ENCODE data around the gene NKIRAS2. TPM values are rescaled to one million over a fixed set of nuclear protein-coding genes. Genes with fewer than 3 reads are reported as not detected.

NKIRAS2 gene
- total and polyA plus RNA-seq, 2 donors (not counting 3 experiments of a cell fraction or from before 2014, with no cell fraction given): 57.3 to 87.6 TPM

- no peak for FAIRE-seq
- Histone ChIP-seq H3K36me3 (ENCODE audit: control insufficient read depth in 2 of 2, extremely low read depth in 1 of 2, insufficient read depth in 2 of 2, low read length in 2 of 2) (peaks cover 17 to 63% of the 10 kb centered on the region in 2 experiments), H4K20me1 (replicated peaks; ENCODE audit: control insufficient read depth, extremely low read depth, insufficient read depth, low read length) (no peaks in the 10 kb centered on the region), H3K27ac (ENCODE audit: insufficient read depth, low read depth, low read length) (no peak overlapping the region), H3K9ac (replicated peaks; ENCODE audit: extremely low read depth, insufficient read depth, low read length) (no peak overlapping the region), H3K4me1 (ENCODE audit: control insufficient read depth, extremely low read depth, insufficient read depth, low read length) (no peaks in the 10 kb centered on the region), H3K79me2 (ENCODE audit: control insufficient read depth, insufficient read depth, low read length) (no peaks in the 10 kb centered on the region), H3K27me3 (ENCODE audit: control insufficient read depth in 2 of 2, insufficient read depth in 2 of 2, low read length in 2 of 2) (no peaks in the 10 kb centered on the region), H3K4me2 (ENCODE audit: insufficient read depth, low read length) (no peak overlapping the region), H2AFZ (ENCODE audit: low read depth, low read length) (no peak overlapping the region), H3K9me1 (replicated peaks; ENCODE audit: control insufficient read depth, extremely low read depth, insufficient read depth, low read length) (no peaks in the 10 kb centered on the region), H3K9me3 (replicated peaks; ENCODE audit: control insufficient read depth, insufficient read depth, low read length) (no peaks in the 10 kb centered on the region), H3K4me3 (replicated peaks in 1 of 3; ENCODE audit: insufficient read depth in 1 of 3, low read depth in 1 of 3, low read length in 3 of 3) (no peak overlapping the region)
- intact Hi-C loops (cut with micrococcal nuclease) (no loop called here), dilution Hi-C loops (cut with MboI; ENCODE audit: extremely low pct_ligation_motif_present, low sequenced_read_pairs) (no loop called here)
- TF ChIP-seq EZH2 (IDR thresholded peaks at IDR 0.05; ENCODE audit: borderline replicate concordance, low read depth, low read length, severe bottlenecking) (no peak), FOS (IDR thresholded peaks at IDR 0.05; ENCODE audit: borderline replicate concordance, insufficient read depth, low read length) (no peak), CTCF (IDR thresholded peaks at IDR 0.05; ENCODE audit: extremely low read depth in 1 of 2, insufficient read depth in 1 of 2, low read depth in 1 of 2, low read length in 2 of 2) (no peak), GATA2 (IDR thresholded peaks at IDR 0.05; ENCODE audit: insufficient read depth, insufficient read length, low read depth, low read length) (no peak), MYC (IDR thresholded peaks at IDR 0.05; ENCODE audit: low read depth, low read length) (no peak), JUN (IDR thresholded peaks at IDR 0.05; ENCODE audit: borderline replicate concordance, insufficient read depth, insufficient read length, low read depth) (no peak), POLR2A (IDR thresholded peaks at IDR 0.05; ENCODE audit: low read depth, low read length) (no peak), POLR2AphosphoS5 (IDR thresholded peaks at IDR 0.05; ENCODE audit: insufficient read depth, low read depth, low read length) (no peak)
- TF ChIP-seq, protein P1, sequence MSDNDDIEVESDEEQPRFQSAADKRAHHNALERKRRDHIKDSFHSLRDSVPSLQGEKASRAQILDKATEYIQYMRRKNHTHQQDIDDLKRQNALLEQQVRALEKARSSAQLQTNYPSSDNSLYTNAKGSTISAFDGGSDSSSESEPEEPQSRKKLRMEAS (IDR thresholded peaks at IDR 0.05; ENCODE audit: insufficient read depth, insufficient read length): no peak
- ChIA-PET POLR2A (no interaction called here), CTCF (interaction anchor here (1.1 to 1.5 kb wide), 4 partner anchors 12 to 39 kb away, joined by 4 to 6 read pairs (median 4); partner anchors contain the start of genes CNP and DNAJC7)
- BruUV-seq (replicated peaks): no TSS peak
- no peak for DNase-seq (ENCODE audit: low read depth, low spot score)
Measured at GRCh38 chr17:41977991-41978390, 41.9 kb upstream of the NKIRAS2 start.
